Vagina (tissue), 2 donors: ENCODE measurements around the gene PSMB1. TPM values are rescaled to one million over a fixed set of nuclear protein-coding genes. Genes with fewer than 3 reads are reported as not detected.

Experiments
- DNase-seq, 2 donors: peaks; one replicate each; pipeline ENCODE4 v3.0.0-alpha.2; 2017; ENCODE audit errors: extremely low spot score in 2 of 2
- H3K27ac ChIP-seq: fragments of 200-600 bp; sonication (generic); one replicate; pipeline ENCODE4 v1.5.1; 2019
- H3K27me3 ChIP-seq: fragments of 200-600 bp; sonication (generic); one replicate; pipeline ENCODE4 v1.5.1; 2019
- H3K36me3 ChIP-seq, 2 donors: fragments of 200-600 bp; sonication (generic); one replicate each; pipeline ENCODE4 v1.5.1; 2017 to 2019
- H3K4me1 ChIP-seq: fragments of 200-600 bp; sonication (generic); one replicate; pipeline ENCODE4 v1.5.1; 2019
- H3K4me3 ChIP-seq, 2 donors: fragments of 200-600 bp; sonication (generic); 1 replicate in 1 of 2; 2 replicates in 1 of 2; pipeline ENCODE4 v1.5.1; 2016 to 2019
- H3K9me3 ChIP-seq: fragments of 200-600 bp; sonication (generic); one replicate; pipeline ENCODE4 v1.5.1; 2019
- POLR2A ChIP-seq, 2 donors: fragments of 450-650 bp; IDR thresholded peaks; one replicate each; pipeline ENCODE4 v1.6.1; 2017; ENCODE audit warnings: antibody characterized with exemption in 2 of 2, mild to moderate bottlenecking in 2 of 2, moderate library complexity in 2 of 2
- POLR2AphosphoS5 ChIP-seq, 2 donors: sonication (generic); formaldehyde crosslinking; IDR thresholded peaks; one replicate each; pipeline ENCODE4 v1.9.0; 2017; ENCODE audit warnings: antibody characterized with exemption in 2 of 2, mild to moderate bottlenecking in 2 of 2, low read depth in 1 of 2; ENCODE audit not compliant: insufficient read depth in 1 of 2
- intact Hi-C: fragments of 100-400 bp; cut with DNase I; formaldehyde crosslinking; loops from one replicate; pipeline ENCODE4 v1.15.1; 2023
- total RNA-seq: library from RNA; depleted of rRNA; stranded (reverse); fragments of >200 nt; gene quantifications from one replicate; pipeline ENCODE4 v1.2.3, GENCODE V29; 2016
- TF ChIP-seq, protein P1 (sequence below), 3 experiments: fragments of 450-650 bp in 2 of 3; fragments of 200-600 bp in 1 of 3; sonication (generic) in 1 of 3; IDR thresholded peaks; one replicate each; pipeline ENCODE4 v1.5.1; 2017 to 2019; ENCODE audit warnings: antibody characterized with exemption in 3 of 3, mild to moderate bottlenecking in 2 of 3, moderate library complexity in 2 of 3

Gene PSMB1
- total RNA-seq, 1 donor from 2014 or later, result 92.3 TPM

DNA sequence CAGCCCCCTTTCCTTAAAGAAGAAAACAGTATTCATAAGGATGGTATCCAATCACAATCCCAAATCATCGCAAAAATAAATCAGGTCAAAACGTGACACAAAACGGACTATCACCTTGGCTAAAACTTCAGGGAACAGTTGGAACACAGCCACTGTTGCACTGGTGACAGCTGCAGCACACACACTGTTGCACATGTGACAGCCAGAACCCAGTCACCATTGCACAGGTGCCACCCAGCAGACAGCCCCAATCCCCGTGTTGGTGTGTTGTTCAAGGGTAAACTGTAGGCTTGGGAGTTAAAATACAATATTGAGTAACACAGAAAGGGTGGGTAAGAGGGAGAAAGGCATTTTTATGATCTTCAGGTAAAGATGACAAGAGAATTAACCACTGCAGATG is 15.8 kb downstream of the PSMB1 start:
- Histone ChIP-seq H3K27me3 (no peaks in the 10 kb centered on the region), H3K36me3 (peaks cover 0 to 73% of the 10 kb centered on the region in 2 donors), H3K27ac (no peak overlapping the region), H3K4me1 (no peaks in the 10 kb centered on the region), H3K9me3 (no peaks in the 10 kb centered on the region), H3K4me3 (no peak overlapping the region)
- DNase-seq, result no peak
- TF ChIP-seq, protein P1, sequence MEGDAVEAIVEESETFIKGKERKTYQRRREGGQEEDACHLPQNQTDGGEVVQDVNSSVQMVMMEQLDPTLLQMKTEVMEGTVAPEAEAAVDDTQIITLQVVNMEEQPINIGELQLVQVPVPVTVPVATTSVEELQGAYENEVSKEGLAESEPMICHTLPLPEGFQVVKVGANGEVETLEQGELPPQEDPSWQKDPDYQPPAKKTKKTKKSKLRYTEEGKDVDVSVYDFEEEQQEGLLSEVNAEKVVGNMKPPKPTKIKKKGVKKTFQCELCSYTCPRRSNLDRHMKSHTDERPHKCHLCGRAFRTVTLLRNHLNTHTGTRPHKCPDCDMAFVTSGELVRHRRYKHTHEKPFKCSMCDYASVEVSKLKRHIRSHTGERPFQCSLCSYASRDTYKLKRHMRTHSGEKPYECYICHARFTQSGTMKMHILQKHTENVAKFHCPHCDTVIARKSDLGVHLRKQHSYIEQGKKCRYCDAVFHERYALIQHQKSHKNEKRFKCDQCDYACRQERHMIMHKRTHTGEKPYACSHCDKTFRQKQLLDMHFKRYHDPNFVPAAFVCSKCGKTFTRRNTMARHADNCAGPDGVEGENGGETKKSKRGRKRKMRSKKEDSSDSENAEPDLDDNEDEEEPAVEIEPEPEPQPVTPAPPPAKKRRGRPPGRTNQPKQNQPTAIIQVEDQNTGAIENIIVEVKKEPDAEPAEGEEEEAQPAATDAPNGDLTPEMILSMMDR (IDR thresholded peaks at IDR 0.05), result no peak
- TF ChIP-seq POLR2A (IDR thresholded peaks at IDR 0.05) (no peak), POLR2AphosphoS5 (IDR thresholded peaks at IDR 0.05; ENCODE audit: insufficient read depth in 1 of 2, low read depth in 1 of 2) (no peak)
- intact Hi-C loops, result no loop called here

DNA sequence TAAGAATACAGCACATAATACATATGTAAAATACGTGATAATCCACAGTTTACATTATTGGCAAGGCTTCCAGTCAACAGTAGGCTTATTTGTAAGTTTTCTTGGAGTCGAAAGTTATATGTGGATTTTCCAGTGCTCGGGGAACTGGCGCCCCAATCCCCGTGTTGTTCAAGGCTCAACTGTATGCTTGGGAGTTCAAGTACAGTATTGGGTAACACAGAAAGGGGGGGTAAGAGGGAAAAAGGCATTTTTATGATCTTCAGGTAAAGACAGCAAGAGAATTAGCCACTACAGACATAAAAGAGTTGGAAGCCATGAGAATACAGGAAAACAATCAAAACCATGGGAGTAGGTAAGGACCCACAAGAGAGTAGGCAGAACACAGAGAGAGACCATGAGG is 16.4 kb downstream of the PSMB1 start:
- Histone ChIP-seq H3K4me1 (no peaks in the 10 kb centered on the region), H3K9me3 (no peaks in the 10 kb centered on the region), H3K27me3 (no peaks in the 10 kb centered on the region), H3K27ac (no peak overlapping the region), H3K36me3 (peaks cover 0 to 70% of the 10 kb centered on the region in 2 donors), H3K4me3 (no peak overlapping the region)
- DNase-seq, result no peak
- TF ChIP-seq, protein P1 (IDR thresholded peaks at IDR 0.05), result no peak
- TF ChIP-seq POLR2AphosphoS5 (IDR thresholded peaks at IDR 0.05; ENCODE audit: insufficient read depth in 1 of 2, low read depth in 1 of 2) (no peak), POLR2A (IDR thresholded peaks at IDR 0.05) (no peak)
- intact Hi-C loops, result no loop called here

GRCh38 chr6:170535004-170535403 is 18.1 kb downstream of the PSMB1 start:
- Histone ChIP-seq H3K9me3 (no peaks in the 10 kb centered on the region), H3K36me3 (peaks cover 0 to 66% of the 10 kb centered on the region in 2 donors), H3K27me3 (no peaks in the 10 kb centered on the region), H3K27ac (no peak overlapping the region), H3K4me3 (no peak overlapping the region), H3K4me1 (no peaks in the 10 kb centered on the region)
- no peak for TF ChIP-seq POLR2AphosphoS5 (IDR thresholded peaks at IDR 0.05; ENCODE audit: insufficient read depth in 1 of 2, low read depth in 1 of 2)
- no peak for TF ChIP-seq POLR2A (IDR thresholded peaks at IDR 0.05)
- TF ChIP-seq, protein P1 (IDR thresholded peaks at IDR 0.05), result no peak
- intact Hi-C loops, result no loop called here
- no peak for DNase-seq

DNA sequence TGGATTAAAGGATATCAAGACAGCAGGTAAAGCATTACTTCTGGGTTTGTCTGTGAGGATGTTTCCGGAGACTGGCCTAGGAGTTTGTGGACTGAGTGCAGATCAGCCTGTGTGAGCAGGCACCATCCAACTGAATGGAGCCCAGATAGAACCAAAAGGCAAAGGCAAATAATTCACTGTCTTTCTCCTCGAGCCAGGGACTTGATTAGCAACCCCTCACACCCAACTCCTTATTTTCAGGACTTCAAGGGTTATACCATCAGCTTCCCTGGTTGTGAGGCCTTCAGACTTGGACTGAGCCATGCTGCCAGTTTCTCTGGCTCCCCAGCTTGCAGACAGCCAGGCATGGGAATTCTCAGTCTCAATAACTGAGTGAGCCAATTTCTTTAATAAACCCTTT is 19.3 kb downstream of the PSMB1 start:
- H3K36me3 ChIP-seq, result peaks cover 0 to 54% of the 10 kb centered on the region in 2 donors
- DNase-seq, result no peak
- no peaks in the 10 kb centered on the region for H3K4me1 ChIP-seq

DNA sequence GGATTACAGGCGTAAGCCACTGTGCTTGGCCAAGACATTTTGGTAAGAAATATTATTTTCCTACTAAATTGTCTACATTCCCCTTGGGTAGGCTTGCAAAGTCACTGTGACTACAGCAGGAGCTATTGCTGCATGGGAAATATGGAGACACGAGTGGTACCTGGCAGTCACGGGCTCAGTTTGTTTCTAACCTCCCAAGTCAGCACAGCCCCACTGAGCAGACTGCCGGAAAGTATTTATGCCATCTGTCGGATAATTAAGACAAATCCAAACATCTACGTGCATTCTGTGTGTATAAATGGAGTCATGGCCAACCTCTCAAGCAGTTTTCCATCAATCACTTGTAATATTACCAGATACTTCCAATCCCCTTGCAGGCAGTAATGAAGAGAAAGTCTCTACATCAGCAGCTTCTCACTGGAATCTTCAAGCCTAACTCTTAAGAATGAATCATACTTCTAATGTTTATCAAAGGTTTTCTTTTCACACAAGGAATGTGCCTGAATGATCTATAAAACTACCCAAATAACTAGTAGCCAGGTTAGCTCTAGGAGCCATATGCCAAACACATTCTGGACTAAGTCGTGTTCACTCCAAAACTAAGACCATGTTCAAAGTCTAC is 20.1 kb downstream of the PSMB1 start:
- no peaks in the 10 kb centered on the region for H3K27me3 ChIP-seq
- no peak overlapping the region for H3K4me3 ChIP-seq
- no peaks in the 10 kb centered on the region for H3K4me1 ChIP-seq
- peaks cover 0 to 46% of the 10 kb centered on the region in 2 donors for H3K36me3 ChIP-seq
- intact Hi-C loops, result no loop called here
- TF ChIP-seq POLR2A (IDR thresholded peaks at IDR 0.05), result no peak
- TF ChIP-seq, protein P1 (IDR thresholded peaks at IDR 0.05), result no peak
- no peak for TF ChIP-seq POLR2AphosphoS5 (IDR thresholded peaks at IDR 0.05; ENCODE audit: insufficient read depth in 1 of 2, low read depth in 1 of 2)
- DNase-seq, result no peak
- H3K9me3 ChIP-seq, result no peaks in the 10 kb centered on the region
- no peak overlapping the region for H3K27ac ChIP-seq

More for the DNA sequence above, 19.3 kb downstream of the PSMB1 start:
- no peaks in the 10 kb centered on the region for H3K27me3 ChIP-seq
- no peak overlapping the region for H3K27ac ChIP-seq
- H3K9me3 ChIP-seq, result no peaks in the 10 kb centered on the region
- TF ChIP-seq POLR2AphosphoS5 (IDR thresholded peaks at IDR 0.05; ENCODE audit: insufficient read depth in 1 of 2, low read depth in 1 of 2) (no peak), POLR2A (IDR thresholded peaks at IDR 0.05) (no peak)
- TF ChIP-seq, protein P1 (IDR thresholded peaks at IDR 0.05), result no peak
- no peak overlapping the region for H3K4me3 ChIP-seq
- intact Hi-C loops, result no loop called here
